ENCODE results near the gene CDKAL1.
"Not testable (repeated sequence)": the region's sequence is repeated elsewhere in the genome, so short reads cannot be mapped to it uniquely, and the experiment has no call there.

CDKAL1 gene

GRCh38 chr6:20605581-20605980 is 71.3 kb downstream of the CDKAL1 start:
- no peak overlapping the region for H3K4me3 ChIP-seq (ENCODE audit: low read depth, low read length)
- TF ChIP-seq CTCF (IDR thresholded peaks at IDR 0.05; ENCODE audit: insufficient read depth, low read length, missing control alignments) = no peak
- POLR2A ChIA-PET = no interaction called here
- CTCF ChIA-PET = interaction anchor here (1.4 kb wide), 1 partner anchor 17 kb away, joined by 4 read pairs; no protein-coding TSS in a partner anchor
- no peak for DNase-seq (ENCODE audit: low read depth, low spot score)

GRCh38 chr6:20606831-20607230 is 72.6 kb downstream of the CDKAL1 start:
- CTCF ChIA-PET = interaction anchor here (1.4 kb wide), 1 partner anchor 18 kb away, joined by 4 read pairs; no protein-coding TSS in a partner anchor
- POLR2A ChIA-PET = no interaction called here
- no peak overlapping the region for H3K4me3 ChIP-seq (ENCODE audit: low read depth, low read length)
- DNase-seq (ENCODE audit: low read depth, low spot score) = no peak
- TF ChIP-seq CTCF (IDR thresholded peaks at IDR 0.05; ENCODE audit: insufficient read depth, low read length, missing control alignments) = no peak

GRCh38 chr6:20608356-20608755 is 74.1 kb downstream of the CDKAL1 start:
- ChIA-PET POLR2A (no interaction called here), CTCF (no interaction called here)
- TF ChIP-seq CTCF (IDR thresholded peaks at IDR 0.05; ENCODE audit: insufficient read depth, low read length, missing control alignments) = no peak
- no peak for DNase-seq (ENCODE audit: low read depth, low spot score)
- H3K4me3 ChIP-seq (ENCODE audit: low read depth, low read length) = no peak overlapping the region

- CTCF ChIA-PET = no interaction called here
- no peak for DNase-seq (ENCODE audit: low read depth, low spot score)
- no peak for TF ChIP-seq CTCF (IDR thresholded peaks at IDR 0.05; ENCODE audit: insufficient read depth, low read length, missing control alignments)
- H3K4me3 ChIP-seq (ENCODE audit: low read depth, low read length) = no peak overlapping the region
- POLR2A ChIA-PET = no interaction called here
These were observed 74.6 kb downstream of the CDKAL1 start for GRCh38 chr6:20608905-20609304.

GRCh38 chr6:20609924-20610323 is 75.7 kb downstream of the CDKAL1 start:
- CTCF ChIA-PET; POLR2A ChIA-PET; DNase-seq (ENCODE audit: low read depth, low spot score); H3K4me3 ChIP-seq (ENCODE audit: low read depth, low read length): not testable (repeated sequence)

- no peak for DNase-seq (ENCODE audit: low read depth, low spot score)
- H3K4me3 ChIP-seq (ENCODE audit: low read depth, low read length) = no peak overlapping the region
- no peak for TF ChIP-seq CTCF (IDR thresholded peaks at IDR 0.05; ENCODE audit: insufficient read depth, low read length, missing control alignments)
- CTCF ChIA-PET = no interaction called here
- POLR2A ChIA-PET = interaction anchor here (0.7 kb wide), 1 partner anchor 958 kb away, joined by 3 read pairs; no protein-coding TSS in a partner anchor
These were observed 76.5 kb downstream of the CDKAL1 start for GRCh38 chr6:20610636-20611370.

GRCh38 chr6:20617537-20617936 is 83.3 kb downstream of the CDKAL1 start:
- POLR2A ChIA-PET; CTCF ChIA-PET; DNase-seq (ENCODE audit: low read depth, low spot score); H3K4me3 ChIP-seq (ENCODE audit: low read depth, low read length): not testable (repeated sequence)
